ENCODE results near the gene MKLN1. TPM values are rescaled to one million over a fixed set of nuclear protein-coding genes. Genes with fewer than 3 reads are reported as not detected.
A peak's percentile ranks its signal among the peaks of the same experiment; 100 is the strongest.

The MKLN1 gene
- 10 to 100 TPM; 35.5 to 41.4 TPM for total RNA-seq

- CTCF ChIA-PET, result interaction anchor here (0.6 to 1.9 kb wide), 8 partner anchors 9 to 260 kb away, joined by 3 to 6 read pairs (median 3); no protein-coding TSS in a partner anchor
- H3K4me1 Mint-ChIP-seq, result peaks cover 52% of the 10 kb centered on the region
- H3K27me3 Mint-ChIP-seq, result no peaks in the 10 kb centered on the region
- peaks cover 8% of the 10 kb centered on the region for H3K36me3 Mint-ChIP-seq
- H3K9me3 Mint-ChIP-seq (ENCODE audit: low read depth), result no peaks in the 10 kb centered on the region
- H3K27ac Mint-ChIP-seq, result peak within 1 kb of the TSS; percentile 95
- ATAC-seq (peak; percentile 96), DNase-seq (peak; percentile 92)
- peak within 1 kb of the TSS; percentile 96 for H3K4me3 Mint-ChIP-seq
Measured at GRCh38 chr7:131327626-131328376, at the start of gene MKLN1. Gene MKLN1 (plus strand): TSS chr7:131327876. CDS start chr7:131327900, 24 bp downstream.

- no peaks in the 10 kb centered on the region for H3K36me3 Mint-ChIP-seq
Measured at GRCh38 chr7:131279044-131279443, 48.6 kb upstream of the MKLN1 start.

GRCh38 chr7:131281266-131282048 lies 46.2 kb upstream of the MKLN1 start:
- no peak overlapping the region for H3K4me3 Mint-ChIP-seq
- no peaks in the 10 kb centered on the region for H3K36me3 Mint-ChIP-seq
- no peak for DNase-seq
- ATAC-seq, result no peak
- no peaks in the 10 kb centered on the region for H3K27me3 Mint-ChIP-seq
- CTCF ChIA-PET, result no interaction called here
- peaks cover 5% of the 10 kb centered on the region for H3K9me3 Mint-ChIP-seq (ENCODE audit: low read depth)
- H3K4me1 Mint-ChIP-seq, result no peaks in the 10 kb centered on the region
- H3K27ac Mint-ChIP-seq, result no peak overlapping the region

More at GRCh38 chr7:131279044-131279443, 48.6 kb upstream of the MKLN1 start:
- Mint-ChIP-seq H3K9me3 (ENCODE audit: low read depth) (peaks cover 5% of the 10 kb centered on the region), H3K27ac (no peak overlapping the region), H3K4me1 (no peaks in the 10 kb centered on the region), H3K4me3 (no peak overlapping the region), H3K27me3 (no peaks in the 10 kb centered on the region)
- CTCF ChIA-PET, result interaction anchor here (1.2 kb wide), 2 partner anchors 71 to 103 kb away, joined by 3 read pairs; no protein-coding TSS in a partner anchor
- no peak for DNase-seq
- ATAC-seq, result no peak

- Mint-ChIP-seq H3K36me3 (peaks cover 3% of the 10 kb centered on the region), H3K4me1 (no peaks in the 10 kb centered on the region), H3K27me3 (no peaks in the 10 kb centered on the region), H3K4me3 (no peak overlapping the region), H3K27ac (no peak overlapping the region), H3K9me3 (ENCODE audit: low read depth) (peaks cover 9% of the 10 kb centered on the region)
- DNase-seq (no peak), ATAC-seq (no peak)
- CTCF ChIA-PET, result interaction anchor here (0.5 kb wide), 1 partner anchor 165 kb away, joined by 3 read pairs; no protein-coding TSS in a partner anchor
Measured at GRCh38 chr7:131284702-131285419, 42.8 kb upstream of the MKLN1 start.

- H3K9me3 Mint-ChIP-seq (ENCODE audit: low read depth), result peaks cover 9% of the 10 kb centered on the region
Measured at GRCh38 chr7:131285556-131285955, 42.1 kb upstream of the MKLN1 start.

GRCh38 chr7:131288450-131288849 lies 39.2 kb upstream of the MKLN1 start:
- CTCF ChIA-PET, result interaction anchor here (1.0 kb wide), 1 partner anchor 10 kb away, joined by 3 read pairs; no protein-coding TSS in a partner anchor
- peaks cover 4% of the 10 kb centered on the region for H3K9me3 Mint-ChIP-seq (ENCODE audit: low read depth)
- no peak overlapping the region for H3K27ac Mint-ChIP-seq

More at GRCh38 chr7:131285556-131285955, 42.1 kb upstream of the MKLN1 start:
- Mint-ChIP-seq H3K27ac (no peak overlapping the region), H3K36me3 (peaks cover 3% of the 10 kb centered on the region), H3K27me3 (no peaks in the 10 kb centered on the region), H3K4me1 (no peaks in the 10 kb centered on the region), H3K4me3 (no peak overlapping the region)
- DNase-seq (no peak), ATAC-seq (no peak)
- CTCF ChIA-PET, result interaction anchor here (0.5 kb wide), 1 partner anchor 166 kb away, joined by 3 read pairs; no protein-coding TSS in a partner anchor

GRCh38 chr7:131289051-131289450 lies 38.6 kb upstream of the MKLN1 start:
- ATAC-seq (no peak), DNase-seq (no peak)
- H3K4me1 Mint-ChIP-seq, result no peaks in the 10 kb centered on the region
- H3K4me3 Mint-ChIP-seq, result no peak overlapping the region
- H3K36me3 Mint-ChIP-seq, result peaks cover 3% of the 10 kb centered on the region
- CTCF ChIA-PET, result interaction anchor here (1.0 kb wide), 1 partner anchor 9 kb away, joined by 3 read pairs; no protein-coding TSS in a partner anchor
- H3K9me3 Mint-ChIP-seq (ENCODE audit: low read depth), result peaks cover 4% of the 10 kb centered on the region
- H3K27me3 Mint-ChIP-seq, result peaks cover 1% of the 10 kb centered on the region
- H3K27ac Mint-ChIP-seq, result no peak overlapping the region

More at GRCh38 chr7:131288450-131288849, 39.2 kb upstream of the MKLN1 start:
- ATAC-seq, result no peak
- Mint-ChIP-seq H3K36me3 (peaks cover 3% of the 10 kb centered on the region), H3K4me3 (no peak overlapping the region), H3K27me3 (no peaks in the 10 kb centered on the region), H3K4me1 (no peaks in the 10 kb centered on the region)
- DNase-seq, result no peak

GRCh38 chr7:131292141-131292905 lies 35.4 kb upstream of the MKLN1 start:
- no peaks in the 10 kb centered on the region for H3K4me1 Mint-ChIP-seq
- H3K27ac Mint-ChIP-seq, result no peak overlapping the region
- ATAC-seq, result no peak
- H3K9me3 Mint-ChIP-seq (ENCODE audit: low read depth), result peaks cover 3% of the 10 kb centered on the region
- H3K27me3 Mint-ChIP-seq, result peaks cover 5% of the 10 kb centered on the region
- peaks cover 3% of the 10 kb centered on the region for H3K36me3 Mint-ChIP-seq
- no peak overlapping the region for H3K4me3 Mint-ChIP-seq
- CTCF ChIA-PET, result interaction anchor here (1.1 to 1.5 kb wide), 2 partner anchors 12 to 223 kb away, joined by 3 read pairs; no protein-coding TSS in a partner anchor
- no peak for DNase-seq

GRCh38 chr7:131293018-131293417 lies 34.7 kb upstream of the MKLN1 start:
- Mint-ChIP-seq H3K4me1 (no peaks in the 10 kb centered on the region), H3K9me3 (ENCODE audit: low read depth) (peaks cover 2% of the 10 kb centered on the region), H3K4me3 (no peak overlapping the region), H3K27me3 (peaks cover 5% of the 10 kb centered on the region), H3K36me3 (peaks cover 3% of the 10 kb centered on the region), H3K27ac (no peak overlapping the region)
- CTCF ChIA-PET, result interaction anchor here (1.5 kb wide), 1 partner anchor 224 kb away, joined by 3 read pairs; no protein-coding TSS in a partner anchor
- ATAC-seq (no peak), DNase-seq (no peak)

GRCh38 chr7:131294553-131294952 lies 33.1 kb upstream of the MKLN1 start:
- DNase-seq, result no peak
- Mint-ChIP-seq H3K27ac (no peak overlapping the region), H3K9me3 (ENCODE audit: low read depth) (no peaks in the 10 kb centered on the region), H3K4me1 (no peaks in the 10 kb centered on the region), H3K36me3 (no peaks in the 10 kb centered on the region), H3K4me3 (no peak overlapping the region), H3K27me3 (peaks cover 5% of the 10 kb centered on the region)
- CTCF ChIA-PET, result interaction anchor here (1.0 kb wide), 1 partner anchor 10 kb away, joined by 4 read pairs; no protein-coding TSS in a partner anchor
- ATAC-seq, result no peak

GRCh38 chr7:131298608-131298992 lies 29.1 kb upstream of the MKLN1 start:
- Mint-ChIP-seq H3K27ac (no peak overlapping the region), H3K27me3 (peaks cover 5% of the 10 kb centered on the region), H3K36me3 (no peaks in the 10 kb centered on the region), H3K9me3 (ENCODE audit: low read depth) (no peaks in the 10 kb centered on the region), H3K4me1 (no peaks in the 10 kb centered on the region), H3K4me3 (no peak overlapping the region)
- DNase-seq (no peak), ATAC-seq (no peak)
- CTCF ChIA-PET, result interaction anchor here (1.0 kb wide), 2 partner anchors 10 to 229 kb away, joined by 3 read pairs; no protein-coding TSS in a partner anchor

- Mint-ChIP-seq H3K27me3 (peaks cover 3% of the 10 kb centered on the region), H3K4me1 (no peaks in the 10 kb centered on the region), H3K4me3 (no peak overlapping the region), H3K27ac (no peak overlapping the region), H3K36me3 (no peaks in the 10 kb centered on the region), H3K9me3 (ENCODE audit: low read depth) (no peaks in the 10 kb centered on the region)
- ATAC-seq (no peak), DNase-seq (no peak)
- CTCF ChIA-PET, result interaction anchor here (1.0 kb wide), 1 partner anchor 229 kb away, joined by 3 read pairs; no protein-coding TSS in a partner anchor
Measured at GRCh38 chr7:131299074-131299473, 28.6 kb upstream of the MKLN1 start.

Measured in activated CD8-positive, alpha-beta memory T cell treated with anti-CD3 and anti-CD28 coated beads, Interleukin-2, amount 10 ng/mL, durations not matched to agents 7 days and 5 days (primary cell).